ENCODE results near the gene SAMD11.
"Not testable (repeated sequence)": the region's sequence is repeated elsewhere in the genome, so short reads cannot be mapped to it uniquely, and the experiment has no call there.

Gene SAMD11

DNA sequence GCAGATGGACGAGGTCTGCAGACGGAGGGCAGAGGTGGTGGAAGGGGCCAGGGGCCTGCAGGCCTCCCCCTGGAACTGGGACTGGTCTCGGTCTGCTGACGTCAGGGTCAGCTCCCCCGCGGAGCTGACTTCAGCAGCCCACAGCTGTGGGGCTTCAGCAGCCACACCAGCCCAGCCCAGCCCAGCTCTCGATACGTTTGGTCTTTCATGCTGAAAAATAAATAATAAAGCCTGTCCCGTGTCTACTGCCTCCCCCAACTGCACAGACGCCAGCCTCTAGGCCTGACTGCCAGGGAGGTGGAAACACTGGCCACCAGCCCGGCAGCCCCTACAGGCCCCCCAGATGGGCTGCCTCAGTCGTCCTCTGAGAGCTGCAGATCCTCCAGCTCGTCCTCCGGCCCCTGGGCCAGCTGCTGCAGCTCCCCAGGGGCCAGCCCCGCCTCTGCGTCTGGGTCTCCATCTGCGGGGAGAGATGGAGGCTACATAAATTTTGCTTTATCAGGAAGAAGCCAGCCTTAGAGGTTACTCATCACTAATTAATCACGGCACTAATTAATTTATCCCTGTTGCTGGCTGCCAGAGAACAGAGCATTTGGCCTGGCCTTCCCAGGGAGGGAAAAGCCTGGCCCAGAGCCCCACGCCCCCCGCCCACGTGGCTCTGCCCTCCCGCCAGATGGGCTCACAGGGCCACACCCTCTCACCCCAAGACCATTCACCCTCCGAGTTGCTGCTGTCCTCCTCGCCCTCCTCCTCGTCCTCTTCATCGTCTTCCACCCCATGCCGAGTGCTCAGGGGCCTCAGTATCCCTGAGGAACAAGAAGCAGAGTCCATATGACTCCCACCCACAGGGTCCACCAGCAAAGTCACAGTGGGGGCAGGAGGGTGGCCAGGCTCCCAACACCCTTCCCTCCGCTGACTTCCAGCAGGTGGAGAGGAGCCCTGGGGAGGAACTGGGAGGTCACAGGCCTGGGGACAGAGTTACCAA is 20.9 kb downstream of the SAMD11 start:
- in situ Hi-C loops (cut with MboI; ENCODE audit: low sequenced_read_pairs): no loop called here

DNA sequence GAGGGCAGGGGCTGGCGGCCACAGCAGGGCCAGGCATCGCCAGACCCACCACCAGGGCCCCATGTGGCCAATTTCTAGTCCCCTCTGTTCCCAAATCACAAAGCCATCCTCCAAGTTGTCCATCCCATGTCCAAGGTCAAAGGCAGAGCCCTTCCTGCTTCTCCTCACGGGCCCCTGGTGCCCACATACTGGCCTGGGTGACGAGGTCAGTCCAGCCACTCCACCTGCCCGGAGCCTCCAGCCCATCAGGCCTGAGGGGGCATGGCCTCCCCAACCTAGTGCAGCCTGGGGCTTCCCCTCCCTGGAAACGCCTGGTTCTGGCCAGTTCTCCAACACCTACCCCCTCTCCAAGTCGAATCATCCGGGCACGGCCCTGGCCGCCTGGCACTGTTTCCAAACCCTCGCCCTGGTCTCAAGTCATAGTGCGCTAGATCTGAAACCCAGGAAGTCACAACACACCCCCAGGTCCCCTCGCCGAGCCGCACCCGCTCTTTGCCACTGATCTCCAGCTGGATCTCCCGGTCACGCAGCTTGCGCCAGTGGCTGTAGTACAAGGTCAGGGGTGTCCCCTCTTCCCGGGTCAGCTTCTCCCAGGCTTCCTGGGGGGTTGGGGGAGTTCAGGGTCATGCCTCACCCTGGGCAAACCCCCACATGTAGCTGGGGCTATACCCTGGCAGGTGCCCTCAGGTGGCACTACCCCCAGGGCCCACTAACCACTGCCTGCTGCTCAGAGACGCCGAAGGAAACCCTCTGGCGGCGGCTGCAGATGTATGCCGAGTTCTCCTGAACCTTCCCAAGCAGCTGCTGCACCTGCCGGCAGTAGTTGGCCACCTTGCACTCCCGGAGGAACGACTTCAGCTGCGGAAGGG is 22.2 kb downstream of the SAMD11 start:
- in situ Hi-C loops (cut with MboI; ENCODE audit: low sequenced_read_pairs): no loop called here

DNA sequence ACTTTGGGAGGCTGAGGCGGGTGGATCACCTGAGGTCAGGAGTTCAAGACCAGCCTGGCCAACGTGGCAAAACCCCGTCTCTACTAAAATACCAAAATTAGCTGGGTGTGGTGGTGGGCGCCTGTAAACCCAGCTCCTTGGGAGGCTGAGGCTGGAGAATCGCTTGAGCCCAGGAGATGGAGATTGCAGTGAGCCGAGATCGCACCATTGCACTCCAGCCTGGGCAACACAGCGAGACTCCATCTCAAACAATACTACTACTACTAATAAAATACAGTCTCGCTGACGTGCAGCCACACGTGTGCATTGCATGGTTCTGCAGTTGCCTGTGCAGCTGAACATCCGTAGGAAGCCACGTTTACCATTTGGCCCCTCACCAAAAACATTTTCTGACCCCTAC is 23.1 kb downstream of the SAMD11 start:
- in situ Hi-C loops (cut with MboI; ENCODE audit: low sequenced_read_pairs): not testable (repeated sequence)

DNA sequence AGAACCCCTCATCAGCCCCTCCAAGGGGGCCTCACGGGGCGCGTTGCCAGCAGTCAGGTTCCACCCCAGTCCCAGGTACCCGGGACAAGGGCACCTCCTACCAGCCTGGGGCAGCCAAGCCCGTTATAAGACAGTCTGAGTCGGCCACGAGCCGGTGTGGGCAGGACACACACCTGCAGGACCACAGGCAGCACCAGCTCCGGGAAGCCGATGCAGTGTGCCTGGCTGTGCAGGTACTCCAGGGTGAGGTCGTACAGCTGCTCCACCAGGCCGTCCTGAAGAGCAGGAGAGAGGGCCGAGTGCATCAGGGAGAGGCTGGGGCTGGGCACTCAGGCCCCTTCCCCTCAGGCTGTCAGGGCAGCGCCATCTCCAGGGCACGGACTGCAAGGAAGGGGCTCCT is 24.2 kb downstream of the SAMD11 start:
- in situ Hi-C loops (cut with MboI; ENCODE audit: low sequenced_read_pairs): no loop called here

DNA sequence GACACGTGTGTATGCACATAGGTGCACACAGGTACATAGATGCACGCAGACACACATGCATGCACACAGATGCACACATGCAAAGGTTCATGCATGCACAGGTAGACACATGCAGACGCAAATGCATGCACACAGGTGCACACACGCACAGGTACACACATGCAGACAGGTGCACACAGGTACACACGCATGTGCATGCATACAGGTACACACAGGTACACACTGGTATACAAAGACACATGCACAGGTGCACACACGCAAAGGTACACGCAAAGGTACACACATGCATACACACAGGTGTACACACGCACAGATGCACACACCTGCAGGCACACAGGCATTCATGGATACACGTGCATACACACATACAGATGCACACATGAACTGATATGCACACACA is 26.5 kb downstream of the SAMD11 start:
- in situ Hi-C loops (cut with MboI; ENCODE audit: low sequenced_read_pairs): no loop called here

DNA sequence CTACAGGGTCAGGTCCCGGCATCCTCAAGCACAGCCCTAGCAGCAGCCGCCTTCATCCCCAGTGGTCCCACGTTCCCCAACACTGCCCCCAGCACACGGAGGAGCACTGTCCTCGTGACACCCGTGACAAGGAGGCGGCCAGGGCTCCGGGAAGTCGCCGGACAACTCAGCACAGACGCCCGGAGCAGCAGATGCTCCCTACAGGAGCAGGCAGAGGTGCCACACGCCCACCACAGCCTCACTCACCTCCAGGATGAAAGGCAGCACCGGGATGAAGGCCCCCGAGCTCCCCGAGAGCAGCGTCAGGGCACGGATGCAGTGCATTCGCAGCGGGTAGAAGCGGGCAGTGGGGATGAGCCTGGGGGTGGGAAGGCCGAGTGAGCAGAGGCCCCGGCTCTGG is 27.2 kb downstream of the SAMD11 start:
- in situ Hi-C loops (cut with MboI; ENCODE audit: low sequenced_read_pairs): no loop called here

DNA sequence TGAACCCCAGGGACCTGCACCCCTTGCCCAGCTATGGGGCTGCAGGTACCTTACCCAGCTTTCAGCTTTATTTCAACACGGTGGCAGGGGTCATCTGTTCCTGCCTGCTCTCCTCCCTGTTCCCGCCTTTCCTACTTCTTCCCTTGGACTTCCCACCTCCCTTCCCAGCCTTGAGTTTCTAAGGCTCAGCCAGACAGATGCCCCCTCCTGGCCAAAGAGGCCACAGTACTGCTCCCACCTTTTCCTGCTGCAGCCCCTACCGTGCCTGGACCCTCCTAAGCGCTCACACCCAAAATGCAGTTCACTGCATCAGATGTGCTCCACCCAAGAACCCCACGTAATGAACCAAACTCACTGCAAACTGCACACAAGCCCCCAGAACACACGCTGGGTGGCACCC is 27.6 kb downstream of the SAMD11 start:
- in situ Hi-C loops (cut with MboI; ENCODE audit: low sequenced_read_pairs): no loop called here

DNA sequence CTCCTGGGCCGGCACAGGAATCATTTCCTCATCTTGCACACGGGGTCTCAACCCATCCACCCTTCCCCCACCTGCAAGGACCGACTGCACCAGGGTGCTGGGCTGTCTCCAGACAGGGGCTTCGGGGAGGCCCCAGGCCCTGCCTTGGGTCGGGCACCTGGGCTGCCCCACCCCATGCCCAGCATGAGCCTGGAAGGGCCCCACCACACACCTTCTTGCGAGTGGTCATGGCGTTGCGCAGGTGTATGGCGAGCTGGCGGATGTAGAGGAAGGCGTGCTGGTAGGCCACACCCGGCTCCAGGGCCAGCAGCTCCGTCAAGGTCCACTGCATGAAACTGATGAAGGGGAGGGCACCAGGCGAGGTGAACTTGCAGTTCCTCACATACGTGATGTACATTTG is 28.5 kb downstream of the SAMD11 start:
- in situ Hi-C loops (cut with MboI; ENCODE audit: low sequenced_read_pairs): no loop called here

DNA sequence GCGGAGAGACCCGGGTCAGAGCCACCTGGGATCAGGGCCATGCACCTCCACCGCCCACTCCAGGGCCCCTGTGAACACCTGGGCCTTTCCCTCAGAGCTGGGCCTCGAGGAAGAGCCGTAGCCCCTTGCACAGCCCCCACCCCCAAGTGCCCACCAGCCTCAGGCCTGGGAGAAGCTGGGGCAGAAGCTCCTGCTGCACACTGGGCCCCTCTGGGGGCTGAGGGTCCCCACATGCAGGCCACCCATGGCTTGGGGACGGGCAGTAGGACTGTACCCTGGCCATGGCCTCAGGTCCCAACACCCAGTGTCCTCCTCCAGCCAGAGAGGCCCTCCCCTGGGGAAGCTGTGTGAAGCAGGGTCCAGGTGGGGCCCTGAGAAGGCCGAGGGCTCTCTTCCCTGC is 28.9 kb downstream of the SAMD11 start:
- in situ Hi-C loops (cut with MboI; ENCODE audit: low sequenced_read_pairs): no loop called here

DNA sequence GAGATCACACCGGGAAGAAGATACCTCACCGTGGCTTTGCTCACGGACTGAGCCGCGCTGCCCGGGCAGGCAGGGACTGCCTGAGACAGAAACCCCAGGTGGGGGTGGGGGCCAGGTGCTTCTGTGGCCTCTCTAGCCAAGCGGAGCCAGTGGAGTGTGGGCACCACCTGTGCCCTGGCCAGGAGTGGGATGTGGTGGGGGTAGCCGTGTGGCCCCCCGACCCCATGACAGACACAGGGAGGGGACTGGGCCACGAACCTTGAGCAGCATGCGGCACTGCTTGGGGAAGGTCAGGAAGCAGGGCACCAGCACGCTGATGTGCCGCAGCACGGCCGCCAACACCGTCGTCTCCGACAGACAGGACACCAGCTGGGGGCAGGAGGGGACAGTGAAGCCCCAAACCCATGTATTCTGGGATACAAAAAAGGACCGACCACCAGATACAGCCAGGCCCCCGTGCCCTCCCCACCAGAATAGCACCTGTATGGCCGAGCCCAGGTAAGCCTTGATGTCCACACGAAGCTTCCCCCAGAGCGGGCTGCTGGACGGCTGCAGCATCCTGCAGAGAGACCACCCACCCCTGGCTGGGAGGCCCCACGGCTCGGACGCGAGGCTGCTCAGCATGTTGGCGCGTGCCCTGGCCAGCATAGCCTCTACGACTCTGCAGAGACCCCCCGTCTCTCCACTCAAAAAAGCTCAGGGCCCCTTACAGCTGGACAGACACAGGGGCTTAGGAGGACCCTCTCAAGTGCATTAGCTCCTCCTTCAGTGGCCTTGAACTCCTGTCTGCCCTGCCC is 30.0 kb downstream of the SAMD11 start:
- in situ Hi-C loops (cut with MboI; ENCODE audit: low sequenced_read_pairs): no loop called here

DNA sequence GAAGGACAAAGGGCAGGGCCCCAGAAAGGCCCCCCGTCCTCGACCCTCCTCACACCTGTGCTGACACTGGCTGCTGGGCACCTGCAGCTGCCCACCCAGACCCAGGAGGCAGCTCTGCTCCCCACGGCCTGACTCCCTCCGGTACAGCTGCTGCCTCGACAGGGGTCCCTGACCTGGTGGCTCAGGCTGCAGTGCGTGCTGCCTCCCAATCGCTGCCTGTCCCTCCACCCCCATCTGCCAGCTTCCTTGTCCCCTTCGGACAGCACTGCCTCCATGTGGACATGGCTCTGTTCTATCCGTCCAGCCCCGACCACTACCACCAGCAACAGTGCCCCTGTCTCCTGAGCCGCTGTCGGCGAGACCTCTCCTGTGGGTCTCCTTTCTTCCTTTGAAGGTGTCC is 31.2 kb downstream of the SAMD11 start:
- in situ Hi-C loops (cut with MboI; ENCODE audit: low sequenced_read_pairs): no loop called here

DNA sequence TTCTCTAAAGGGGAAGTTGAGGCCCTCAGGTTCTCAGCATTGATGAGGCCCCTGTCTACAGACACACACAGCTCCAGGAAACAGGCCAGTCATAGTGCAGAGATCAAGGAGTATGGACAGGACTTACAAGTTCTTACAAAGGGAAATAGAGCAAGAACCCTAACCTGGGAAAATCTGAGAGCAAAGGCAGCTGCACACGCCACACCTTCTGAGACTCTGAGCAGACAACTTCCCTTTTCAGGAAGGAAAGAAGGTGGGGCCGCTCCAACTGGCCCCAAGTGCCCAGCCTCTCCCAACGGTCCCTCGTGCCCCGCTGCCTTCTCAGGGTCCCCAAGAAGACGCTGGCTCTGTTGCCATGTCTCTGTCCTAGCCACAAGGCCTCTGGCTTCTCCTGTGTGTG is 31.8 kb downstream of the SAMD11 start:
- in situ Hi-C loops (cut with MboI; ENCODE audit: low sequenced_read_pairs): no loop called here

DNA sequence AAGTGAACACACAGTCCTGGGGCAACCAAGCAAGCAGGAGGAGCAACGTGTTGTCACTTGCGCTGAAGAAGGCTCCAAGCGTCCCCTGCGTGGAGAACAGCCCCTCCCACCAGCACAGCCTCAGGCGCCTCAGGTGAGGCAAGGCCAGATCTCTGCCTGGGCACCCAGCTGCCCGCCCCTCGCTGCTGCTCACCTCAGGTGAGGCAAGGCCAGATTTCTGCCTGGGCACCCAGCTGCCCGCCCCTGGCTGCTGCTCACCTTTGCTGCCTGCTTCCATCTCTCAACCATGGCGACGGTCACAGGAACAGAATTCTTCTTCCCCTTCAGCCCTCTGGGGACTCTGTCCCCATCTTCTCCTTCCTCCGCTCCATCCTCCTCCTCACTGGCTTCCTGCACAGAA is 32.9 kb downstream of the SAMD11 start:
- in situ Hi-C loops (cut with MboI; ENCODE audit: low sequenced_read_pairs): no loop called here

DNA sequence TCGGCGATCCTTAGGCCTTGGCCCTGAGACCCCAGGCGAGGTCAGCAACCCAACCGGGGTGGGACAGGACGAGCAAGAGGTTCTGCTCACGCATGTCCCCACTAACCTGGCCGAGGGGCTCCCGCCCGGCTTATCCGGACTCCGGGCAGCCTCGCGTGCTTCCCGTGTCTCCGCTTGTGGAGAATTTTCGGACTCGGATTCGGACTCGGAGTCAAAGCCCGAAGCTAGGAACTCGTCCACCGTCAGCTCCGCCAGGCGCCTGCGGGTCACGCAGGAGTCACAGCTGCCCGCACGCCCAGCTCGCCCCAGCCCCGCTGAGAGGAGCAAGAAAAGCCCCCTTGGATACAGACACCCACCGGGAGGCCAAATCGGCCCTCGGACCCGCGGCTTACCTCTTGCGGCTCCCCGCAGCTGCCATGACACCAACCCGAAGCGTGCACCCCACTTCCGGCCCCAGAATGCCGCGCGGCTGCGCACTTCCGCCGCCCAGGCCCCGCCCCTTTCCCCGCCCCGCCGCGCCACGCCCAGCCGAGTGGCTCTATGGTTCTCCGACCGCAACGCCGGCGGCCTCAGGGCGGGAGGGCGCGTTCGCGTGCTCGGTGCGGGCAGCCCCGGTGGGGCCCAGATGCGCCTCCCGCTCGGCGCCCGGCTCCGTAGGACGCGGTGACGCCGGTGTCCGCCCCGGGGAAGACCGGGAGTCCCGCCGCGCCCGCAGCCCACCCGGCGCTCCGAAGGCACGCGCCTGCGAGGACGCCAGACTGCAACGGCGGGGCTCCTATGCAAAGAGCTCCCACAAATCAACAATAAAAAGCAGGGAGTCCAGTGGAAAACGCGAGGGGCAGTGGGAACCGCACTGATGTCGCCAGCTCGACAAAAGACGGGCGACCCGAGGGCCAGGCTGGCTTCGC is 35.4 kb downstream of the SAMD11 start, which contains the start of gene NOC2L:
Gene NOC2L (minus strand): TSS at position 434 of the 908 bp plus-strand sequence. CDS start 16 bp downstream, at position 418.
- in situ Hi-C loops (cut with MboI; ENCODE audit: low sequenced_read_pairs): no loop called here

DNA sequence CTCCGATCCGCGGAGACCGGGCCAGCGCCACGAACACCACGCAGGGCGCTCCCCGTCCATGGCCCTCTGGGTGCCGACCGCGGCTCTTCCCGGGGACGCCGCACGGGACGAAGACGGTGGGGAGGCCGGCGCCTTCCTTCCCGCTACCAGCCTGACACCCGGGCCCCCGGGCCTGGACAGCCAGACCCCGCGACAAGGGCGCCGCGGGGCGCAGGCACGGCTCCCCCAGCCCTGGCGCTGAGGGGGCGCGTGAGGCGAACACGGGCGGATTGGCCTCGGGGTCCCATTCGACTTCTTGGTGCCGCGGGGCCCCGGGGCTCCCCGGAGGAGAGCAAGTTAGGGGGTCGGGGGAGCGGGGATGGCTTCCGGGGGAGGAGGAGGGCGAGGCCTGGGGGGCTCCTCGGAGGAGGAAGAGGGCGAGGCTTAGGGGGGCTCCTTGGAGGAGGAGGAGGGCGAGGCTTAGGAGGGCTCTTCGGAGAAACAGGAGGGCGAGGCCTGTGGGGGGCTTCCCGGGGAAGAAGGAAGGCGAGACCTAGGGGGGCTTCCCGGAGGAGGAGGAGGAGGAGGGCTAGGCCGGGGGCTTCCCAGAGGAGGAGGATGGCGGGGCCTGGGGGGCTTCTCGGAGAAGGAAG is 36.1 kb downstream of the SAMD11 start:
- in situ Hi-C loops (cut with MboI; ENCODE audit: low sequenced_read_pairs): no loop called here

DNA sequence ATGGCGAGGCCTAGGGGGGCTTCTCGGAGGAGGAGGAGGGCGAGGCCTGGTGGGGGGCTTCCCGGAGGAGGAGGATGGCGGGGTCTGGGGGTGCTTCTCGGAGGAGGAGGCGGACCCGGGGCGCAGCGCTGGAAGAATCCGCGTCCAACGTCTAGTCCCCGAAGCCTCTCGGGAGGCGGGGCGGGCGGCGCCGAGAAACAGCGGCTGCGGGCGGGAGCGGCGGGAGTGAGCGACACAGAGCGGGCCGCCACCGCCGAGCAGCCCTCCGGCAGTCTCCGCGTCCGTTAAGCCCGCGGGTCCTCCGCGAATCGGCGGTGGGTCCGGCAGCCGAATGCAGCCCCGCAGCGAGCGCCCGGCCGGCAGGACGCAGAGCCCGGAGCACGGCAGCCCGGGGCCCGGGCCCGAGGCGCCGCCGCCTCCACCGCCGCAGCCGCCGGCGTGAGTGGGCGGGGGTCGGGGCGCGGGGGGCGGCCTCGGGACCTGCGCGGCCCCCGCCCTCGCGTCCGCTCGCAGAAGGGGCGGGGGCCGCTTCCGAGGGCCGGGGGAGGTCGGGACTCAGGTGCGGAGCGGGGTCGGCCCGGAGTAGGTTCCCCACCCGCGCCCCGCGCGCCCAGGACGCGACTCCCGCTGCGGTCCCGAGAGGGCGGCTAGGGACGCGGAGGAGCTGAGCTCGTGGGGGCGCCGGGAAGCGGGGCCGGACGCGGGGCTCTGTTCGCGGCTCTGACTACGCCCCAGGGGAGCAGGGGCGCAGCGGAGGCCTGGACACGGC is 36.8 kb downstream of the SAMD11 start, which contains the start of gene KLHL17:
Gene KLHL17 (plus strand): TSS at position 222 of the 769 bp plus-strand sequence. CDS start 110 bp downstream, at position 332.
- in situ Hi-C loops (cut with MboI; ENCODE audit: low sequenced_read_pairs): no loop called here

DNA sequence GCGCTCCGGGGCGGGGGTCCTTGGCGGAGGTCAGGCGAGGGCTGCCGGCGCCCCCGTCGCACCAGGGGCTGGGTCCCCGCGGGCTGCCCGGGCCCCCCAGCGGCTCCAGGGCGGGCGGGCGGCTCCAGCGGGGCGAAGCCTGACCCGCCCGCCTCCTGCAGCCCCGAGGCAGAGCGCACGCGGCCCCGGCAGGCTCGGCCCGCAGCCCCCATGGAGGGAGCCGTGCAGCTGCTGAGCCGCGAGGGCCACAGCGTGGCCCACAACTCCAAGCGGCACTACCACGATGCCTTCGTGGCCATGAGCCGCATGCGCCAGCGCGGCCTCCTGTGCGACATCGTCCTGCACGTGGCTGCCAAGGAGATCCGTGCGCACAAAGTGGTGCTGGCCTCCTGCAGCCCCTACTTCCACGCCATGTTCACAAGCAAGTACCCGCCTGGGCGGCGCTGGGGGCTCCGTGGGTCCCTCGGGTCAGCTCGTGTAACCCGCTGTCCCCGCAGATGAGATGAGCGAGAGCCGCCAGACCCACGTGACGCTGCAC is 37.5 kb downstream of the SAMD11 start:
- in situ Hi-C loops (cut with MboI; ENCODE audit: low sequenced_read_pairs): no loop called here
